ENCODE measurements around the gene ERAP2.

ERAP2 gene

DNA sequence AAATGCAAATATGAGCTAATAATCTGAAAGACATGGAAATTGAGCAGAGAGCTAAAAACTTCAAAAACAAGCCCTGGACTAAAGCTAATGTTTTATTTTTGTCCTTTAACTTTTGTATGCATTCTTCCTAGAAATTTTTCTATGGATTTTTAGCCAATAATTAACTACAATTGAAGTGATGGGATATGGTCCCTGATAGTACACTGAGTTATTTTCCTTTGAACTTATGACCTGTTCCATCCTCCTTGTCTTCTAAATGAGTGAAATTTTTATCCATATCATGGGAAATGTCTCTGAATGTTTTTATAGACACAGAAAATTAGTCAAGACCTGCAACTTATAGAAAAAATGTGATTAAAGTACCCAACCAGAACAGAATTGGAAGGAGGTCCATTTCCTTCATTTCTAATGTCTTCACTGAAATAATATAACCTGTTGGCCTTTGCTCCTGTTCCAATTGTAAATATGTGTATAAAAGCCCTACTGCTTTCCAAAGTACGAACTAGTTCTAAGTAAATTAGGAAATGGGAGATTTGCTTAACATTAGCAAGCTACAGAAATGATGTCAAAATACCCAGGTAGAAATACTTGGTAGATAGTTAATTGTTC lies 11.3 kb upstream of the ERAP2 start:
- no peak for DNase-seq

- peak; percentile 85 for DNase-seq
Observed at GRCh38 chr5:96868603-96869371, 7.5 kb upstream of the ERAP2 start.

DNA sequence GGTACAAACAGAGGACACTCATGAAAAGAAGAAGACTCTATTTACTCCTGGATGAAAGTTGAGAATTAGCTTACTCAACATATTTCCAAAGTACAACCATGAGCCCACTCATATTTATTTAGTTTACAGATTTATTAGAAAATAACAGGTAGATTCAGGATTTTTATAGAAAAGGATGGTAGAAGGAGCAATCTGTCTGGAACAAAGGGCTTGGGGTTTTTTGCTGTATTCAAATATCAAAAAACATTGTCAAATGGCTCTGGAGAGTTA lies 7.0 kb upstream of the ERAP2 start:
- DNase-seq, result no peak

GRCh38 chr5:96870094-96871026 lies 5.9 kb upstream of the ERAP2 start:
- no peak for DNase-seq

GRCh38 chr5:96871027-96871399 lies 5.3 kb upstream of the ERAP2 start:
- no peak for DNase-seq

DNA sequence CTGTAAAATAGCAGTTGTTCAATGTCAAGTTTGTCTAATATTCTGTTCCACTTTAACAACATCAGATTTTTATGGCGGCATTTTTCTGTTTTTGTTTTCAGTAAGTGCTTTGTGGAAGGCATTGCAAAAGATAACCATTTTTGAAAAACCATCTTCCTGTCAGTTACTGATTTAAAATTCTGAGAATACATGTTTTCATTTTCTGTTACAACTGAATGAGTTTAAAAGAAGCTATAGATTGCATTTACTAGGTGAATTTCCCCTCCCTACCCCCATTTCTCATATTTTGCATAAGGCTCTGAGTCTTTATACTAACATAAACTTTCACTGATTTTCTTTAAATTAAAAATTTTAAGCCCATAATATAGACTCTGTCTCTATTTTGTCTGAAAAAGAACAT lies 4.6 kb upstream of the ERAP2 start:
- DNase-seq, result no peak

GRCh38 chr5:96873449-96873848 lies 2.9 kb upstream of the ERAP2 start:
- DNase-seq, result no peak

GRCh38 chr5:96874631-96875030 lies 1.7 kb upstream of the ERAP2 start:
- no peak for DNase-seq

GRCh38 chr5:96875791-96876291 lies 459 bp upstream of the ERAP2 start:
- DNase-seq, result peak; percentile 47

DNA sequence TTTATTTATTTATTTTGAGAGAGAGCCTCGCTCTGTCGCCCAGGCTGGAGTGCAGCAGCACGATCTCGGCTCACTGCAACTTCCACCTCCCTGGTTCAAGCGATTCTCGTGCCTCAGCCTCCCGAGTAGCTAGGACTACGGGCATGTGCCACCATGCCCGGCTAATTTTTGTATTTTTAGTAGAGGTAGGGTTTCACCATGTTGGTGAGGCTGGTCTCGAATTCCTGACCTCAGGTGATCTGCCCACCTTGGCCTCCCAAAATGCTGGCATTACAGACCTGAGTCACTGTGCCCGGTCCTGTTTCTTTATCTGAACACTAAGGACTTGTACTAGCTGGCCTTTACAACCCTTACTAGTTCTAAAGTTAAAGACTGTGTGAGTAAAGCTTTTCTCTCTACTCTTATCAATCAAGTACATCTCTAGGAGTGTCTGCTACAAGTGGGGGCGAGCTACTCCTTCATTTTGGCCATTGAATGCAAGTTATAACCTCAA lies 723 bp downstream of the ERAP2 start:
- peak; percentile 35 for DNase-seq

- DNase-seq, result no peak
Observed at GRCh38 chr5:96879665-96880064, 3.4 kb downstream of the ERAP2 start.

DNA sequence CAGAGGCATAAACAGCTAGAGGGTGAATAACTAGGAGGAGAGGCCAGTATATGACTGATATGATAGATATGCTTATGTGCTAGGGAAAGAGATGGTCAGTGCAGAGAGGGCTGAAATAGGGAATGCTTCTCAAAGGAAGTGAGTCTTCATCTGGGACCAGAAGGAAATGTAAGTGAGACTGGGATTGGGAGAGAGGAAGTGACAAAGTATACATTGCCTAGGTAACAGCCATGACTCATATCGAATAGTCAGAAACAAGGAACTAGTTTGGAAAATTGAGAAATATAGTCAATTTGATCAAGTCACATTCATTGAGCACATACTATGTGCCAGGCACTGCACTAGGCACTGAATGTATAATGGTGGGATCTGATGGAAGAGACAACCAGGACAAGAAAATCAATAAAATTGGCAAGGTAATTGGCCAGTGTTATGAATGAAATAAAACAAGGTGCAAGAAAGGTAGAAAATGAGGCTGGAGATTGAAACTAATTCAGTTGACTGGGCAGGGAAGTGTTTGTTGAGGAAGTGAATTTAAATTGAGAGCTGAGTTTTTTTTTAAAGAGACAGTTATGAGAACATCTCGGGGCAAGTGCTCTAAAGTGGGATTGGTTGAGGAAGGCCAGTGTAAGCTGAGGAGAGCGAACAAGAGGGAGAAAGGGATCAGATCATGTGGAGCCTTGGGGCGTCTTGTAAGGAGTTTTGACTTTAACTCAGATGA lies 4.3 kb downstream of the ERAP2 start:
- DNase-seq, result peak; percentile 63

GRCh38 chr5:96881511-96882115 lies 5.3 kb downstream of the ERAP2 start:
- DNase-seq, result no peak

- DNase-seq, result no peak
Observed at GRCh38 chr5:96883871-96884270, 7.6 kb downstream of the ERAP2 start.

- no peak for DNase-seq
Observed at GRCh38 chr5:96884995-96885394, 8.7 kb downstream of the ERAP2 start.

DNA sequence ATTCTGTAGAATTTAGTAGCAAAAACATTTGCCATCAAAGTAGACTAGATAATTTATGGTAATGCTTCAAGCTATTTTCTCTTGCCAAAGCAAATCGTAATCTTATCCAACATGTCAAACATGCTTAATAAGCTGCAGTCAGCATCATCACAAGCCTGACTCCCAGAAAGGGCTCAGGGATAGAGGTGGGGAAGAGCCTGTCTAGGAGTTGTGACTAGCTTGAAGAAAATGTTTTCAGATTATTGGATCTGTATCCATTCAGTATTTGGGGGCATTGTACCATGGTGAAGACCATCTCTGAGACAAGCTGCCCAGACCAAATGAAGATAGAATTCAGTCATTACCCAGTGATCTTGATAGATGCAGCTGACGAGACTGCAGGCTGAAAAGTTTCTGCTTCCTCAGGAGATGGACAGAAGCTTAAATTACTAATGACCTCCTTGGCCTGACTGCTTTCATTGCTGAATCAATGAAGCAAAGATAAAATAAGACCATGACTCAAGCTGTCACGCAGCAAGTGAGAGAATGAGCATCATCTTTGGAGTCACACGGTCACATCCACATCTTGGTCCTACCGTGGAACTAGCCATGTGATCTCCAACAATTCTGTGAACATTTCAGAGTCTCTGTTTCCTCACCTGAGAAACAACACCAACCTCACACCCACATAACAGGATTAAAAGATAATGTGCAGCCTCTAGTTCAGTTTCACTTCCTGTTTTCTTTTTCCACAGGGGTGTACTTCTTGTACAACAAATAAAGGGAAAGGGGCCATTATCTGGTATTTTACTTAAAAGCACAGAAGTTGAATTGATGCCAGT lies 9.4 kb downstream of the ERAP2 start:
- no peak for DNase-seq

DNA sequence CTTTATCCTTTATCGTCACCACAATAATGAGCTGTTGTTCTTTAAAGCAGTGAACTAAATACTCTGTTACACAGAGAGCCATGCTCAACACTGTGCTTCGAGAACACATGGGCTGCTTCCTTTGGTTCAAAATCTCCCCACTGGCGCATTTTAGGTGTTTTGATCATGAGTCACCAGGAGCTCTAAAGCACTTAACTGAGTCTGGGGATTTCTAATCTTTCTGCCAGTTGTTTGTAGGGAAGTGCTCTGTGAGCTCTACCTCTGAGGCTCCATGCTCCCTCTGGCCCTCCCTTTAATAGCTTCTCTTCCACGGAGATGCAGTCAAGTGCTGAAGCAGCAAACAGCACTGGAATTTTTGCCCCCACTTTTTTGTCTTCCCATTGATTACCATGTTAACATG lies 17.0 kb downstream of the ERAP2 start:
- peak; percentile 41 for DNase-seq

DNA sequence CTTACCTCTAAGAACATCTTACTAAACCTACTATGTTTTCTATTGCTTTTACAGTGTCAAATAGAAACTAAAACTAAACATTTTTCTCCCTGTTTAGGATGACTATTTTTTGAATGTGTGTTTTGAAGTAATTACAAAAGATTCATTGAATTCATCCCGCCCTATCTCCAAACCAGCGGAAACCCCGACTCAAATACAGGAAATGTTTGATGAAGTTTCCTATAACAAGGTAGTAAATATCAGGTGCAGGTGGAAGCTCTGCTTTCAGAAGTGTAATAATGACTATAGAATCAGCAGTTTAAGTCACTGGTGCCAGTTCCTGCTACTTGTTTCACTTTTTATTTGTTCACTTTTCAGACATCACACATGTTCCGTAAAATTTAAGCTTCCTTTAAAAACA lies 20.0 kb downstream of the ERAP2 start:
- no peak for DNase-seq

- no peak for DNase-seq
Observed at GRCh38 chr5:96896806-96897205, 20.5 kb downstream of the ERAP2 start.

DNA sequence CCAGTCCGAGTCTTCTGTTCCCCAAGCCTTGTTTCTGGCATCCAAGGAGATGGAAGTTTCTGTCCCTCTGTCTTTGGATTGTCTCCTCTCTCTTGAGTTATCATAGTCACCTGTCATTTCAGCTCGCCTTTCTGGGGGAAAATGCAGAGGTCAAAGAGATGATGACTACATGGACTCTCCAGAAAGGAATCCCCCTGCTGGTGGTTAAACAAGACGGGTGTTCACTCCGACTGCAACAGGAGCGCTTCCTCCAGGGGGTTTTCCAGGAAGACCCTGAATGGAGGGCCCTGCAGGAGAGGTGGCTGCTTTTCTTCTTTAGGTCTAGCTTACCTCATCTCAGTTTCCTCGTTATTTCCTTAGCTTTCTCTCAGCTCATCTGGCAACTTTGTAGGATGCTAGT lies 25.1 kb downstream of the ERAP2 start:
- no peak for DNase-seq

DNA sequence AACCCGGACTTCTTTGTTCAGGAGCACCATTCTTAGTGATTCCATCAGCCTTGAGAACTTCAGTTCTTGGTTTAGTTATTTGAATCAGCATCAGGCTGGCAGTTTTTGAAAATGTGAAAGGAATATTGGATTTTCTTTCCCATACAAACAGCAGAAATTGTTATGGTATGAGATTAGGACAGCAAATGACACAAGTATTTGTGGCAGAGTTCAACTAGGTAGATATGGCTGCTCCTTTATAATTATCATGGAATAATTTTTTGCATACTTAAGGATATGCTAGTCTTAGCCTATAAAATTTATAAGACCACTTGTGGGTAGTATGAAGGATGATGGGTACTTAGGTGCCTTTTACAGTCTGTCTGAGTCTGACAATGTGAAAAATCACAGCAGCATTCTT lies 25.5 kb downstream of the ERAP2 start:
- no peak for DNase-seq

DNA sequence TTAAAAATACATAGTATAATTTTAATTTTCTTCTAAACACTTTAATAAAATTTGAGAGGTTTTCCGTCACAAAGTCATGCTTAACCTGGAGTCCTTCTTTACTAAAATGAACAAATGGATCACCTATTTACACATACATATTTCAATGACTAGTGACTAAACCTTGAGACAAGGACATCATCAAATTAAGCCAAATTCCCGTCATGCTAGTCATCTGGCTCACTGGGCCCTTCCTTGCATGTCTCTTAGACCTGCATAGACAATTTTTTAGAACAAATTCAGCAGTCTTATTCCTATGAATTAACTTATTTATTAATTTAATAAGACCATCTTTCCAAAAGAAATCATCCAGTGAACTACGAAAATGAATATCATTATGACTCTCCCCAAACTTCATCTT lies 26.6 kb downstream of the ERAP2 start:
- no peak for DNase-seq

Measured in DMS53 (cell line).